Progenitor cell of endocrine pancreas (in vitro differentiated cells): ENCODE results near the gene YTHDF1. TPM values are rescaled to one million over a fixed set of nuclear protein-coding genes. Genes with fewer than 3 reads are reported as not detected.

Experiments used
- DNase-seq: peaks from one replicate; pipeline ENCODE4 v3.0.0; 2021; ENCODE audit warnings: low spot score; ENCODE audit not compliant: unreplicated experiment
- H3K27ac Mint-ChIP-seq: 2 replicates; pipeline ENCODE4 v1.8.0; 2021; ENCODE audit warnings: mild to moderate bottlenecking, moderate library complexity, mixed read lengths
- H3K27me3 Mint-ChIP-seq: 2 replicates; pipeline ENCODE4 v1.8.0; 2021; ENCODE audit warnings: mixed read lengths
- H3K36me3 Mint-ChIP-seq: 2 replicates; pipeline ENCODE4 v1.8.0; 2022; ENCODE audit warnings: mixed read lengths; ENCODE audit not compliant: insufficient read depth
- H3K4me1 Mint-ChIP-seq: 2 replicates; pipeline ENCODE4 v1.8.0; 2021; ENCODE audit warnings: low read depth, mixed read lengths
- H3K4me3 Mint-ChIP-seq: 2 replicates; pipeline ENCODE4 v1.8.0; 2021; ENCODE audit warnings: low read depth, mild to moderate bottlenecking, moderate library complexity, mixed read lengths
- H3K9me3 Mint-ChIP-seq: 2 replicates; pipeline ENCODE4 v1.8.0; 2021; ENCODE audit warnings: low read depth, mixed read lengths
- CTCF ChIP-seq: fragments of 200-600 bp; sonication (generic); IDR thresholded peaks from one replicate; pipeline ENCODE4 v1.5.0; 2021; ENCODE audit warnings: antibody characterized with exemption, mild to moderate bottlenecking; ENCODE audit not compliant: unreplicated experiment
- total RNA-seq: library from RNA; stranded (reverse); gene quantifications from 2 replicates; pipeline ENCODE4 v1.2.1, GENCODE V29; 2021

YTHDF1 gene
- total RNA-seq, 1 donor from 2014 or later, result 53.8 TPM

GRCh38 chr20:63174309-63175037, 41.5 kb downstream of the YTHDF1 start:
- no peaks in the 10 kb centered on the region for H3K36me3 Mint-ChIP-seq
- peaks cover 5% of the 10 kb centered on the region for H3K4me1 Mint-ChIP-seq
- no peak overlapping the region for H3K27ac Mint-ChIP-seq
- DNase-seq, result no peak
- TF ChIP-seq CTCF, result no peak
- H3K27me3 Mint-ChIP-seq, result peaks cover 56% of the 10 kb centered on the region
- H3K4me3 Mint-ChIP-seq, result peak overlapping the region; percentile 37
- H3K9me3 Mint-ChIP-seq, result no peaks in the 10 kb centered on the region

- Mint-ChIP-seq H3K36me3 (no peaks in the 10 kb centered on the region), H3K4me1 (peaks cover 5% of the 10 kb centered on the region), H3K27me3 (peaks cover 56% of the 10 kb centered on the region), H3K9me3 (no peaks in the 10 kb centered on the region), H3K27ac (no peak overlapping the region), H3K4me3 (no peak overlapping the region)
- TF ChIP-seq CTCF, result no peak
- no peak for DNase-seq
Observed at GRCh38 chr20:63173552-63174191, 42.3 kb downstream of the YTHDF1 start.

- peaks cover 3% of the 10 kb centered on the region for H3K4me1 Mint-ChIP-seq
- H3K27ac Mint-ChIP-seq, result no peak overlapping the region
- TF ChIP-seq CTCF, result no peak
- DNase-seq, result no peak
- peaks cover 56% of the 10 kb centered on the region for H3K27me3 Mint-ChIP-seq
- no peaks in the 10 kb centered on the region for H3K9me3 Mint-ChIP-seq
- no peaks in the 10 kb centered on the region for H3K36me3 Mint-ChIP-seq
- no peak overlapping the region for H3K4me3 Mint-ChIP-seq
Observed at GRCh38 chr20:63172726-63173125, 43.2 kb downstream of the YTHDF1 start.

- no peak overlapping the region for H3K4me3 Mint-ChIP-seq
- peaks cover 55% of the 10 kb centered on the region for H3K27me3 Mint-ChIP-seq
- H3K4me1 Mint-ChIP-seq, result peaks cover 3% of the 10 kb centered on the region
- TF ChIP-seq CTCF, result no peak
- H3K27ac Mint-ChIP-seq, result no peak overlapping the region
- no peaks in the 10 kb centered on the region for H3K9me3 Mint-ChIP-seq
- no peaks in the 10 kb centered on the region for H3K36me3 Mint-ChIP-seq
- DNase-seq, result no peak
Observed at GRCh38 chr20:63171991-63172390, 43.9 kb downstream of the YTHDF1 start.

GRCh38 chr20:63169681-63170080, 46.2 kb downstream of the YTHDF1 start:
- H3K36me3 Mint-ChIP-seq, result no peaks in the 10 kb centered on the region
- no peak overlapping the region for H3K4me3 Mint-ChIP-seq
- no peak for DNase-seq
- no peak for TF ChIP-seq CTCF
- H3K27ac Mint-ChIP-seq, result no peak overlapping the region
- H3K4me1 Mint-ChIP-seq, result no peaks in the 10 kb centered on the region
- H3K9me3 Mint-ChIP-seq, result no peaks in the 10 kb centered on the region
- peaks cover 50% of the 10 kb centered on the region for H3K27me3 Mint-ChIP-seq
